GM12891 (cell line): Measurements from ENCODE around the gene ANKRD6.
"Not testable (repeated sequence)": the region's sequence is repeated elsewhere in the genome, so short reads cannot be mapped to it uniquely, and the experiment has no call there.

ENCODE experiments used
- DNase-seq: peaks from one replicate; pipeline ENCODE4 v3.0.0; 2011; ENCODE audit warnings: low spot score; ENCODE audit not compliant: insufficient read length
- FAIRE-seq: peaks from 2 replicates; lab custom pipeline; 2011; peaks lifted over from hg19 to GRCh38; lab: Jason Lieb, UNC
- PAX5 ChIP-seq: IDR thresholded peaks from 2 replicates; pipeline ENCODE4 v1.6.1; 2011; ENCODE audit warnings: low read length, moderate library complexity, mild to moderate bottlenecking; ENCODE audit not compliant: insufficient read depth, severe bottlenecking
- POLR2A ChIP-seq: IDR thresholded peaks from 2 replicates; pipeline ENCODE4 v1.6.1; 2011; ENCODE audit warnings: low read depth, low read length, control low read depth
- POLR2AphosphoS5 ChIP-seq: IDR thresholded peaks from 2 replicates; pipeline ENCODE4 v1.6.1; 2011; ENCODE audit warnings: low read depth, low read length, control low read depth
- POU2F2 ChIP-seq: IDR thresholded peaks from 2 replicates; pipeline ENCODE4 v1.6.1; 2011; ENCODE audit warnings: low read depth, mild to moderate bottlenecking, control low read depth, low read length, moderate library complexity
- SPI1 ChIP-seq: IDR thresholded peaks from 2 replicates; pipeline ENCODE4 v1.6.1; 2011; ENCODE audit warnings: low read depth, low read length, control low read depth
- TAF1 ChIP-seq: IDR thresholded peaks from 2 replicates; pipeline ENCODE4 v1.6.1; 2011; ENCODE audit warnings: low read depth, low read length, control low read depth

The ANKRD6 gene

DNA sequence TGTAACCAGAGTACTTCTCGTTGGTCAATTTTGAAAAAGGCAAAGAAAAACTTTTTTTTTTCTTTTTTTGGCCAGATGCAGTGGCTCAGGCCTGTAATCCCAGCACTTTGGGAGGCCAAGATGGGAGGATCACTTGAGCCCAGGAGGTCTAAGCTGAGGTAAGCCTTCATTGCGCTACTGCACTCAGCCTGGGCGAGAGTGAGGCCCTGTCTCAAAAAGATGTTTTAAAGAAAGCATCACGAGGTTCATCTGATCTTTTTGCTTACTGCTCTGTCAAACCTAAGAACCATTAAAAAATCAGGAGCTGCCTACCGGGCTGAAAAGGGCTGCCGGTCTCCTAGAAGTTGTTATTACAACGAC is 205.0 kb downstream of the ANKRD6 start:
- TF ChIP-seq POLR2A (no peak), SPI1 (no peak), POLR2AphosphoS5 (no peak), POU2F2 (no peak), PAX5 (no peak), TAF1 (no peak)
- DNase-seq (no peak), FAIRE-seq (no peak)

GRCh38 chr6:89638320-89639195 is 205.6 kb downstream of the ANKRD6 start, which contains the start of gene LYRM2:
LYRM2 (minus strand) TSS chr6:89638747; CDS start chr6:89638716, 31 bp downstream.
- DNase-seq = peak; percentile 74
- TF ChIP-seq SPI1 (peak; percentile 80), POU2F2 (peak; percentile 87), POLR2AphosphoS5 (peak; percentile 97), POLR2A (peak; percentile 92), PAX5 (no peak), TAF1 (peak; percentile 62)
- peak; percentile 92 for FAIRE-seq

DNA sequence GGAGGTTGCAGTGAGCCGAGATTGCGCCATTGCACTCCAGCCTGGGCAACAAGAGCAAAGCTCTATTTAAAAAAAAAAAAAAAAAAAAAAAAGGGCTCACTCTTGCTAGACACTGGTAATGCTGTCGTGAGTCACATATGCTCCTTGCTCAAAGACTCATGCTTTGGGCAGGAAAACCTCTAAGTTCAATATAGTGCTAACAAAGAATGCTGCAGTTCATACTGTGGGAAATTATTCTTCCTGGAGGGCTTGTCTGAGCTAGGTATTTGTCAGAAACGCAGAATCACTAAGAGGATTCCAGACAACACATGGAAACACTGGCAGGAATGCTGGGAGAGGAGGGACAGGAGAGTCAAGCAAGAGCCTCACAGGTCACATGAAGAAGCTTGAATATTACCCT is 207.9 kb downstream of the ANKRD6 start:
- TF ChIP-seq POLR2AphosphoS5 (no peak), POU2F2 (no peak), TAF1 (no peak), SPI1 (no peak), POLR2A (no peak), PAX5 (no peak)
- DNase-seq (no peak), FAIRE-seq (no peak)

- not testable (repeated sequence) for FAIRE-seq, DNase-seq
Measured at GRCh38 chr6:89641581-89641980, 208.6 kb downstream of the ANKRD6 start.

- no peak for DNase-seq
- no peak for FAIRE-seq
- TF ChIP-seq POU2F2 (no peak), PAX5 (no peak), SPI1 (no peak), POLR2A (no peak), TAF1 (no peak), POLR2AphosphoS5 (no peak)
Measured at GRCh38 chr6:89642956-89643355, 210.0 kb downstream of the ANKRD6 start.

DNA sequence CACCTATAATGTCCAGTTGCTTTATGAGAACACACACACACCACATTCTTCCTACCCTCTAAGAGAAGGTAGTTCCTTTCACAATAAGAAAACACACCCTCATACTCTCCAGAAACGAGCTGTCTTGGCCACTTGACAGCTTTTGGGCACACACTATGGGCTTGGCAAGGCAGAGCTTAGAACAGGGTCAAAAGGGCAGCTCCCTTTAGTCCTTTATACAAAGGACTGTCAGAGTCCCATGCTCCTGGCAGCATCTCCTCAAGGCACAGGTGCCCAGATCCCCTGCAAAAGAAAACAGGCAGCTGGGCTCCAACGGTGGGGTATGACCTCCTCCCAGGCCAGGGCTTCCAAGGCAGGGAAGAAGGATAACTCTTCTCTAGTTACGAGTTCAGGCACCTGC is 210.5 kb downstream of the ANKRD6 start:
- DNase-seq (no peak), FAIRE-seq (no peak)
- TF ChIP-seq PAX5 (no peak), SPI1 (no peak)

- no peak for TF ChIP-seq POLR2AphosphoS5
- TF ChIP-seq SPI1 = no peak
- TF ChIP-seq POLR2A = no peak
- no peak for TF ChIP-seq PAX5
- no peak for TF ChIP-seq TAF1
- TF ChIP-seq POU2F2 = no peak
- DNase-seq = no peak
- no peak for FAIRE-seq
Measured at GRCh38 chr6:89644864-89645263, 211.9 kb downstream of the ANKRD6 start.

DNA sequence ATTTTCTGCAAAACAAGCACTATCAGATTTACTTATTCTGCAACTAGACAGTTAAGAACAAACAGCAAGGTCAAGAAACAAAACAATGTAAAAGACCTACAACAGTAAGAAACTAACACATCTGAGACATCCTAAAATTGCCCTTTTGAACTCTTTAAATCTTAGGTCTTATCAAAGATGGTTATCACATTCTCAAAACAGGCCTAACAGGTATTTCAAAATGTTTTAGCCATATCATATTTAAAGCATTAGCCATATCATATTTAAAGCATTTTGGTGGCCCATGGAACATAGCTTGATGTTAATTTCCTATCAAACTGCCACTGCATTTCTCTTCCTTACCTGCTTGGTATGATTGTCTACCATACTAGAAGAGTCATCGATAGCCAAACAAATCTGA is 216.7 kb downstream of the ANKRD6 start:
- TF ChIP-seq POLR2AphosphoS5 = no peak
- no peak for TF ChIP-seq POLR2A
- no peak for FAIRE-seq
- DNase-seq = no peak

DNA sequence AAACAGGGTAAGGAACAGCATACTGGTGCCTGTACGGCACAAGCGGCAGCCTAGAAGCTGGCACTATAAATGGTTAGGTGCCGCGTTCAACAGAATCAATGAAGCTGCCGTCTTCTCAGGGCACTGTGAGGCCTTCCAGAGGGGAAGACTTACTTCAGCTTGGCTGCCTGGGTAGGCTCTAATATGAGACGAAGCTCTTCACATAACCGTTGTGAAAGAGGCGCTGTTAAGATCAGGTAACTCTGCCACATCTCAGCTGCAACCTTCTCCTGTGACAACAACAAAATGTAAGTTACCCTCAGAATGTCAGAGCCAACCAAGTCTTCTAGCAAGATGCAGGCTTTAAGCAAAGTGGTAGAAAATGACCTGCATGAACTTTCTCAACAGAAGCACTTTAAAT is 217.6 kb downstream of the ANKRD6 start:
- no peak for FAIRE-seq
- no peak for DNase-seq
- TF ChIP-seq SPI1 (no peak), POU2F2 (no peak), PAX5 (no peak), POLR2A (no peak), POLR2AphosphoS5 (no peak), TAF1 (no peak)

DNA sequence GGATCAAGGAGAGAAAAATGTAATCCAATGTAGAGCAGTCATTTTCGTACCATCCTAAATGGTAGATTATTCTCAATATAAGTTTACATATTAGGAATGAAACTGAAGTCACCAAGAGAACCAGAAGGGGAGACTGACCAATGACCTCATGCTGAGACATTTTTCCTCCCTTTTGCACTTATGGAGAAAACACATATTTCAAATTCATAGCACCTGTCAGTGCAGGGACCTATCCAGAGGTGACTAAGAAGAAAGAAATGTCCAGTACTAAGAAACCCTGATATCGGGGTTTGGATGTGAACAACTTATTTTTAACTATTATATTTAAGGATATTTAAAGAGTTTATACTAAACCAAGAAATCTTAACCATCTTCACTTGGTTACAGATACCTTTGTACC is 222.2 kb downstream of the ANKRD6 start:
- FAIRE-seq (no peak), DNase-seq (no peak)
- TF ChIP-seq SPI1 (no peak), PAX5 (no peak), TAF1 (no peak), POU2F2 (no peak), POLR2AphosphoS5 (no peak), POLR2A (no peak)
